H4 (cell line): ENCODE results near the gene RAPGEF6. TPM values are rescaled to one million over a fixed set of nuclear protein-coding genes. Genes with fewer than 3 reads are reported as not detected.
"Not testable (repeated sequence)": the region's sequence is repeated elsewhere in the genome, so short reads cannot be mapped to it uniquely, and the experiment has no call there.

Experiments
- DNase-seq: peaks from one replicate; pipeline ENCODE4 v3.0.0-alpha.2; 2015; ENCODE audit warnings: low spot score
- total RNA-seq: library from RNA; depleted of rRNA; stranded (reverse); fragments of >200 nt; shearing (Covaris generic); gene quantifications from 2 replicates; pipeline ENCODE4 v1.2.3, GENCODE V29; 2014; rRNA removed

RAPGEF6 gene, protein sequence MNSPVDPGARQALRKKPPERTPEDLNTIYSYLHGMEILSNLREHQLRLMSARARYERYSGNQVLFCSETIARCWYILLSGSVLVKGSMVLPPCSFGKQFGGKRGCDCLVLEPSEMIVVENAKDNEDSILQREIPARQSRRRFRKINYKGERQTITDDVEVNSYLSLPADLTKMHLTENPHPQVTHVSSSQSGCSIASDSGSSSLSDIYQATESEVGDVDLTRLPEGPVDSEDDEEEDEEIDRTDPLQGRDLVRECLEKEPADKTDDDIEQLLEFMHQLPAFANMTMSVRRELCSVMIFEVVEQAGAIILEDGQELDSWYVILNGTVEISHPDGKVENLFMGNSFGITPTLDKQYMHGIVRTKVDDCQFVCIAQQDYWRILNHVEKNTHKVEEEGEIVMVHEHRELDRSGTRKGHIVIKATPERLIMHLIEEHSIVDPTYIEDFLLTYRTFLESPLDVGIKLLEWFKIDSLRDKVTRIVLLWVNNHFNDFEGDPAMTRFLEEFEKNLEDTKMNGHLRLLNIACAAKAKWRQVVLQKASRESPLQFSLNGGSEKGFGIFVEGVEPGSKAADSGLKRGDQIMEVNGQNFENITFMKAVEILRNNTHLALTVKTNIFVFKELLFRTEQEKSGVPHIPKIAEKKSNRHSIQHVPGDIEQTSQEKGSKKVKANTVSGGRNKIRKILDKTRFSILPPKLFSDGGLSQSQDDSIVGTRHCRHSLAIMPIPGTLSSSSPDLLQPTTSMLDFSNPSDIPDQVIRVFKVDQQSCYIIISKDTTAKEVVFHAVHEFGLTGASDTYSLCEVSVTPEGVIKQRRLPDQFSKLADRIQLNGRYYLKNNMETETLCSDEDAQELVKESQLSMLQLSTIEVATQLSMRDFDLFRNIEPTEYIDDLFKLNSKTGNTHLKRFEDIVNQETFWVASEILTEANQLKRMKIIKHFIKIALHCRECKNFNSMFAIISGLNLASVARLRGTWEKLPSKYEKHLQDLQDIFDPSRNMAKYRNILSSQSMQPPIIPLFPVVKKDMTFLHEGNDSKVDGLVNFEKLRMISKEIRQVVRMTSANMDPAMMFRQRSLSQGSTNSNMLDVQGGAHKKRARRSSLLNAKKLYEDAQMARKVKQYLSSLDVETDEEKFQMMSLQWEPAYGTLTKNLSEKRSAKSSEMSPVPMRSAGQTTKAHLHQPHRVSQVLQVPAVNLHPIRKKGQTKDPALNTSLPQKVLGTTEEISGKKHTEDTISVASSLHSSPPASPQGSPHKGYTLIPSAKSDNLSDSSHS (N-terminal part only)
- total RNA-seq = 9.8 and 11.0 TPM in 2 replicates

DNA sequence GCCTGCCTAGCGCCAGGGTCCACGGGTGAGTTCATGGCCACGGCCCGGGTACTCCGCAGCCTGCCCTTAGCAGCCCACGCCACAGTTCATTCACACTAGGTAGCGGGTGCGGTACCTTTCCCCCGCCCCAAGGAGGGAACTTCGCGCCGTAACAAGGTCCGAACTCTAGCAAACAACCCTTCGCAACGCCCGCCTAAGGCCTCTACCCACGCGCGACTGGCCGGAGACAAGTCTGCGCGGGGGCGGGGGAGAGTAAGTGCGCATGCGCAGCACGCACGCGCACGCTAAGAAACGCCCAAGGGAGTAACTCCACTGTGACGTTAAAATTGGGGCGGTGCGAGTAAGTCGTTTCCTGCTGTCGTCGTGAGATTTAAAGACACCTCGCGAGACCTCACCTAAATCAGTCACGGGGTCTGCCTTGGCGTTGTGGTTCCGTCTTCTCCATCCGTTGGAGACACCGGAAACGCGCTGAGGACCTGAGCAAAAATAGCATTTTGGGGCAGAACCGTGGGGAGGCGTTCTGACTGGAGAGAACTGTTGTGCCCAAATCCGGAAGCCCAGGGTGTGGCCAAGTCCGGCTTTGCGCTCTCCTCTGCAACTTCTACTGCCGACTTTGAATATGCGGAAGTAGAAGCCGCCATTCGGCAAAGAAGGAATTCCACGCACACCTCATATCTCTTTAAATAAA, at the start of gene RAPGEF6:
RAPGEF6 (minus strand) TSS at position 234 of the 688 bp plus-strand sequence; CDS start at position 35, 199 bp downstream.
- peak; percentile 100 for DNase-seq

DNA sequence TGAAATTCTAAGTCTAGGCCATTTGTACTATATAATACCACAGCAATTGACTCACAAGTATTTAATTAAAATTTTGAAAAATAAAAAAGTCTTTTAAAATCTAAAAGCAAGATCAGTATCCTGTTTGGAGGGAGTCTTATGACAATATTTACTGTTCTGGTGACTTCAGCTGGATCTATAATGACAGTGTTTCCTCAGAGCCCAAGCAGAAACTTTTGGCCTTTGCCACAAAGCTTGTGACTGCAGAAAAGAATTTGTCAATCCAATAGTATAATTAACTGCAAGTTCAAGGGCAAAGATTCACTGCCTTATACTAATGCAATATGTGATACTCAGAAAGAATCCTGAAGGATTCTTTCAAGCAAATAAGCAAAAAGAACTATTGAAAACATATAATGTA, 49.6 kb upstream of the RAPGEF6 start:
- no peak for DNase-seq

DNA sequence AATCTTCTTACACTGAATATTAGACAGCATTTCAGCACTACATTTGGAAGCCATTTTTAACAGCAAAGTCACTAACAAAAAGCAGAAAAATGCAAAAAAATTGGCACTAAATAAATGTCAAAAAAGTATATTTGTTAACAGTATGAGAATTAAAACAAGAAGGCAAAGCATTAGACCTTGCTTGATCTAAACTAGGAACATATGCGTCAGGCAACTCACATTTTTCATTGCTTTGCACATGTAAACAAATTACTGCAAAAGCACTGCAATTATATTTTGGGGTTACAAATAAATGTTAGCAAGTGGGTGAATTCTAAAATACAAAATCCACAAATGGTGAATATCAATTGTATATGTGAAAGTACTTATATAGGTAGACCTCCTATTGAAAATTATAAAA, 49.0 kb upstream of the RAPGEF6 start:
- DNase-seq = no peak

DNA sequence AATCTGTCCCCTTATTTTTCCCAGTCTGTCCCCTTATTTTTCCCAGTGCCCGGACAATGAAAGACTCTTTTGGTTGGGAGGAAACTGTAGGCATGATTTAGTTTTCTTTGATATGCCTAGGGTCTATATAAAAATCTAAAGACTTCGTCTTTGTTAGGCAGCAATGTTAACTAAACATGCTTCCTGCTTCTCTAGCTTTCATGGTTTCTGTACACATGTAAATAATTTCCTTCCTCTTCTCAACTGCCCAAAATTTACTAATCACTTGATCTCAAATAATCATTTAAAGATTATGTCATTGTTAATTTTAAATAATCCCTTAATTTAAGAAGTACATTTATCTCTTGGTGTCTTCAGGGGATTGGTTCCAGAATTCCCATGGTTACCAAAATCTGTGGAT, 47.8 kb upstream of the RAPGEF6 start:
- DNase-seq = no peak

DNA sequence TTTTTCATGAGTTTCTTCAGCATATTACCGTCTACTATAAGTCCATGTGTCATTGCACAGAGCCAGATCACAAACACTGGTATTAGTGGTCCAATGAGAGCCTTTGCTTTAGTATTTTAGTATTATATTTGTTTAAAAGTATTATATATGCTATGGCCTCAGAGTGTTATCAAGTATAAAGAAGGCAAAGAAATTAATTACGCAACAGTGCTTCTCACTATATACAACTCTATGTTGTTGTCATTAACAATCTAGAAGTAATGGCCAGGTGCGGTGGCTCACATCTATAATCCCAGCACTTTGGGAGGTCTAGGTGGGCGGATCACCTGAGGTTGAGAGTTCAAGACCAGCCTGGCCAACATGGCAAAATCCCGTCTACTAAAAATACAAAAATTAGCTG, 47.1 kb upstream of the RAPGEF6 start:
- DNase-seq = no peak

DNA sequence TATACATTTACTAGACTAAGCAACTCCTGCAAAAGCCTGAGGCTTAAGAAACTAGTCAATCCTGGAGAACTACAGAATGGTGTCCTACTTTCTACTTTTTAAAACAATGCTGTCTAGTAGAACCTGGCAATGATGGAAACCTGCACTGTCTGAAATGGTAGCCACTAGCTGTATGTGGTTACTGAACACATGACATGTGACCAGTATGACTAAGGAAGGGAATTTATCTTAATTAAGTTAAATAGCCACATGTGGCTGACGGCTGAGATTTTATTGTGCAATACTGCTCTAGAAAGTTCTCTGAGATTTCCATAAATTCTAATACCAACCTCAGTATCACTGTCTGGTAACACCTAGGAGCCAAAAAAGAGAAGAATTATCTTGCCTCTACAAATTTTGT, 44.9 kb upstream of the RAPGEF6 start:
- peak; percentile 80 for DNase-seq

DNA sequence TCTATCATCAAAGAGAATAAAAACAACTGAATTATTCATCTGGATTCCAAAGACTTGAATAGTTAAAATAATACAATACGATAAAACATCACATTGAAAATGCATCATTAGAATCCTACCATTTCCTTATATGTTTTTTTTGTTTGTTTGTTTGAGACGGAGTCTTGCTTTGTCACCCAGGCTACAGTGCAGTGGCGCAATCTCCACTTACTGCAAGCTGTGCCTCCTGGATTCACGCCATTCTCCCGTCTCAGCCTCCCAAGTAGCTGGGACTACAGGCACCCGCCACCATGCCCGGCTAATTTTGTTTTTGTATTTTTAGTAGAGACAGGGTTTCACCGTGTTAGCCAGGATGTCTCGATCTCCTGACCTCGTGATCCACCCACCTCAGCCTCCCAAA, 43.2 kb upstream of the RAPGEF6 start:
- not testable (repeated sequence) for DNase-seq

DNA sequence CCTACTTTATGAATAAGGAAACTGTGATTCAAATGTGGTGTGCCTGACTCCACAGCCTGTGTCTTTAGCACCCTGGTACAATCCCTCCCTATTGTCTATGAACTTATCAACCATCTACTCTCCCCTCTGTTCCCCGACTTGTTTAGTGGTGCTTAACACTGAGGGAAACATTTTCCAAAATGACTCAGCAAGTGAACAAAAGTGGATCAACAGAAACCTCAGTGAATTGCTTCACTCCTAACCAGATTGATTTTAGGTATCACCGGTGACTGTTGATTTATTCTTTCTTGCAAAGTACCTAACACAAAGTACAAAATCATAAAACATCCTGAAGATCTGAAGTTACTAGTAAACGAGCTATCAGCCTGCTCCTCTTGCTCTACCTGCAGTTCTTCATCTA, 42.1 kb upstream of the RAPGEF6 start:
- no peak for DNase-seq

DNA sequence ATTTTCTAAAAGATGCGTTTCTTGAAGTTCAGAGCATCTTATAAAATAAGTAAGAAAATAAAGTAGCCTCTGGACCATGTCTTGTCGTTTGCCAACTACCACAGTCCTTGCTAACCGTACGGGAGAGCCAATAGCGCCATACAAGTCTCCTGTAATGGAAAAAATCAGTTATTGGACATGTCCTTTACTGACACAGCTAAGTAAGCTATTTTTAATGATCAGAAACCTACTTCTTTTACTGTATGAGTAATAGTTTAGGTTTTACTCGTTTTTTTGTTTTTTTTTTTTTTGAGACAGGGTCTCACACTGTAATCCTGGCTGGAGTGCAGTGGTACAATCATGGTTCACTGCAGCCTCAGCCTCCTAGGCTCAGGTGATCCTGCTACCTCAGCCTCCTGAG, 37.7 kb upstream of the RAPGEF6 start:
- no peak for DNase-seq

DNA sequence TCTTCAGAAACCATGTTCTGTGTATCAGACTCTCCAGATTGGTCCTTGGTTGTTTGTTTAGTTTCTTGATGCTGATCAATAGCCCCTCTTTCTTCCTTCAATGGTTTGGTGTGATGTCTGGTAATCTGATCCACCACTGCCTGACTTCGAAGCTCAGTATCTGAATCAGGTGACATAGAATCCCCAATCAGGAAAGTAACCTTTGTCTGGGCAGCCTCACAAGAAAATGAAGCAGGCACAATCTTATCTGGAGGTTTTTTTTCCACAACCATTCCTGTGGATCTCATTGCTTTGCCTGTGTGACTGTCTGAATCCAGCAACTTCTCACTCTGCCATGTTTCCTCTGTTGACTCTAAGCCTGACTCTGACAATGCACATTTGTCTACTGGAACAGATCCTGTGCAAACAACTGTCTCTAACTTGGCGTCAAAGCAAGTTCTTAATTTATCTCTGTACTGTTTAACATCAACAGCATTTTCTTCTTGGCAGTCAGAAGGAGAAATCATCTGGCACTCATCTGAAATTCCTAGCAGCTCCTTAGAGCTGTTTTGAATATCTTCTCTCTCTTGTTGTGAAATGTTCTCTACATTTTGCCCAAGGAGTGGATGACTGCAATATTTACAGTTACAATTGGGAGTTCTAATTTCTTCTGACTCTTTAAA, 37.1 kb upstream of the RAPGEF6 start:
- DNase-seq = peak; percentile 18

DNA sequence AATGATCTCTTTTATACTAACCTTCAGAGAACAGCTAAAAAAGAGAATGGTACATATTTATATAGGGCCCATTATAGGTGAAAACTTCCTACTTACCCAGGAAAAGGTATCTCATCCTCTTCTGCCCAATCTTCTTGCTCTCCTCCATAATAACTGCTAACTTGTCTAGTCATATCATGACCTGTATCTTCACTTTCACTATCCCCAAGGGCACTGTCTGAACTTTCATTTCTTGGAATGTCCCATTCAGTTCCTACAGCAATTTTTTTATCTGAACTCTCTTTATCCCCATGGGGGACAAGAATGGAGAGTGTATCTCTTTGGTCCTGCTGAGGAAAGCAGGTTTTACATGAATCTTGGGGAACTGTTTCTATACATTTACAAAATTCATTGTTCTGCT, 36.4 kb upstream of the RAPGEF6 start:
- no peak for DNase-seq

DNA sequence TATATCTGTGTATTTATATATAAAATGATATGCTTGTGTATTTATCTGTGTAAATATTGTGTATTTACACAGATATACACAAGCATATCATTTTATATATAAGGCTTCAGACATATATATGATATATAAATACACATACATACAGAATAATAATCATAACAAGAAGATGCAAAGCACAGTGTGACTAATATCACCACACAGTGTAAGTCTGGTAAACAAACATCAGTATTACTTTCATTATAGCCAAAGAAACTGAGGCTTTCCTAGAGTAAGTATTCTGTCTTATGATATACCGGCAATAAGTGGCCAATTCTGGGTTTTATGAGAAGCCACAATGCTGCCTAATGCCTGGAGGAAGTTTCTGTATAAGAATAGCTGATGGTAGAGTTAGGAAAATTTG, 29.9 kb upstream of the RAPGEF6 start:
- DNase-seq = no peak

DNA sequence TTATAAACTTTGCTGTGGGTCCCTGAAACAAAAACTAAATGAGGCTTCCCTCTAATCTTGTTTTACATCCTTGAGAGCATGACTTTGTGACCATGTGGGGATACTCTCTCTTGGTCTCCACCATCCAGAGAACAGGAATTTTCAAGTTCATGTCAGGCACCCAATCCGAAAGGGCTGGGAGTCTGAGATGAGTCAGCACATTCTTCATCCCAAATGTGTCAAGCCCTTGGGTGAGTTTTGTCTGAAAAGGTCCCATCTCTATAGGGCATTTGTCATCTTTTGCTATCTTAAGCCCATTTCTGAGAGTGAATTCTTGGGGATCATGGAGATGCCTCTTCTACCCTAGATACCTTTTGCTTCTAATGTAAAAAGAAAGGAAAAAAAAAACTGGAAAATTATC, 26.9 kb upstream of the RAPGEF6 start:
- no peak for DNase-seq

DNA sequence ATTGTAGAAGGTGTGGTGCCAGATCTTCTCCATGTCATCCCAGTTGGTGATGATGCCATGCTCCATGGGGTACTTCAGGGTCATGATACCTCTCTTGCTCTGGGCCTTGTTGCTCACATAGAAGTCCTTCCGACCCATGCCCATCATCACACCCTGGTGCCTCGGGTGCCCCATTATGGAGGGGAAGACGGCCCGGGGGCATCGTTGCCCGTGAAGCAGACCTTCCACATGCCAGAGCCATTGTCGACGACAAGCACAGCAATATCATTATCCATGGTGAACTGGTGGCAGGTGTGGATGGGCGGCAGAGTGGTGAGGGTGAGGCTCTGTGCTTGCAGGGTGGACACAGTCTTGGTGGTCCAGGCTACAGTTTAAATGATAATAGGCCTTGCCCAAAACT, 24.8 kb upstream of the RAPGEF6 start:
- no peak for DNase-seq

DNA sequence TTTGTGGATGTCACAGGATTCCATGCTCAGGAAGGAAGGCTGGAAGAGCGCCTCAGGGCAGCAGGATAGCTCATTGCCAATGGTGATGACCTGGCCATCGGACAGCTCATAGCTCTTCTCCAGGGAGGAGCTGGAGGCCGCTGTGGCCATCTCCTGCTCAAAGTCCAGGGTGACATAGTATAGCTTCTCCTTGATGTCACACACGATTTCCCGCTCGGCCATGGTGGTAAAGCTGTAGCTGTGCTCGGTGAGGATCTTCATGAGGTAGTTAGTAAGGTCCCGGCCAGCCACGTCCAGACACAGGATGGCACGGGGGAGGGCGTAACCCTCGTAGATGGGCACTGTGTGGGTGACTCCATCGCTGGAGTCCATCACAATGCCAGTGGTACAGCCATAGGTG, 24.3 kb upstream of the RAPGEF6 start:
- DNase-seq = no peak

DNA sequence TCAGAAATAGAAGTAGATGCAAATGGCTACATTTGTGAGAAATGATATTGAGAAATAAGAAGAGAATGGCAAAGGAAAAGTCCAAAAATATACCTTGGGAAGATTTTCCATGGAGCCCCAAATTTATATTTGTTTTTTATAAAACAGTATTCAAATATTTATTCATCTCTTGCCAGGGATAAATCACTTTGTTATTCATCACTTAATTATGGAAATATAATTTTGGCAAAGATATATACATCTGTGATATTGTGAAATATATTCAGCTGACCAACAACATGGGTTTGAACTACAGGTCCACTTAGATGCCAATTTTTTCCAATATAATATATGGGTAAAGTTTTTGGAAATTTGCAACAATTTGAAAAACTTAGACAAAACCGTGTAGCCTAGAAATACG, 19.7 kb upstream of the RAPGEF6 start:
- DNase-seq = no peak

DNA sequence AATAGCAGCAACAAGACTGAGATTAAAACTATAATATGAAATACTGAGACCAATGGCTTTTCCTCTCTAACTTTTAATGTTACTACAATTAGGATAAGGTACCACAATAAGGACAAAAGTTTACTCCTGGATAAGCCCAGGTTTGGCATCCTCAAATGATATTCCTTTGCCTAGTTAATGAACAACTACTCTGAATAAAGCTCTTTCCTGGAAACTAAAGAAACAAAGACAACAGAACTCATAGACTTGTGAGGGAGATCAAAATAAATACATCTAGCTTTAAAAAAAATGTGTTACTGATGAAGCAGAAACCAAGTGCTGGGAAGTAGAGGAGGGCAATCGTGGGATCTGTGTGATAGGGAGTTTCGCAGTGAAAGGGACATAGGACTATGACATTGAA, 19.3 kb upstream of the RAPGEF6 start:
- DNase-seq = no peak

DNA sequence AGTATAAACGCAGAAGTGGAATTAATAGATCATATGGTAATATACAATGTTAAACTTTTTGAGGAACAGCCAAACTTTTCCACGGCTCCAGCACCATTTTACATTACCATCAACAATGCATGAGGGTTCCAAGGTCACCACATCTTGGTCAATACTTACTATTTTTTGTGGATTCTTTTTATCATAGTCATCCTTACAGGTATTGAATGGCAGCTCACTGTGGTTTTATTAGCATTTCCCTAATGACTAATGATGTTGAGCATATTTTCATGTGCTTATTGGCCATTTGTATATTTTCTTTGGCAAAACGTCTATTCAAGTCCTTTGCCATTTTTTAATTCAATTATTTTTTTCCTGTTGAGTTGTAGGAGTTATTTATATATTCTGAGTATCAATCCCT, 14.1 kb upstream of the RAPGEF6 start:
- no peak for DNase-seq

DNA sequence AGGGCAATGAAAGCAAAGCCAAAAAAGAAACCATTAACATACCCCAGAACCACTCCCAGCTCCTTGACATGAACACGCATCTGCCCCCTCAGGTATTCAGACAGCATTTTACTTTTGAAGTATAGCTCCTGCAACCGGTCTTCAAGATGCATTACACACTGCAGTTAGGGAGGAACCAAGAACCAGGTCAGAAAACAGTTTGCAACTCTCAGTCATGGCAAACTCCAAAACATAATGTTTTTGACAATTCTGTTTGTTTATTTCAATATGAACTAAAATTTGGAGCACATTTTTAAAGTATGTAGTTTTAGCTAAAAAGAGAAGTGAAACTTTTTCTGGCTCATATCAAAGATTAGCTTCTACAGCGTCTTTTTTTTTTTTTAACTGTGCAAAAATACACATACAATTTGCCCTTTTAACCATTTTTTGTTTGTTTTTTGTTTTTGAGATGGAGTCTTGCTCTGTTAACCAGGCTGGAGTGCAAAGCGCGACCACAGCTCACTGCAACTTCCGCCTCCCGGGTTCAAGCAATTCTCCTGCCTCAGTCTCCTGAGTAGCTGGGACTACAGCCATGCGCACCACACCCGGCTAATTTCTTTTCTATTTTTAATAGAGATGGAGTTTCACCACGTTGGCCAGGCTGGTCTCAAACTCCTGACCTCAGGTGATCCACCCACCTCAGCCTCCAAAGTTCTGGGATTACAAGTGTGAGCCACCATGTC, 12.2 kb upstream of the RAPGEF6 start:
- DNase-seq = no peak

DNA sequence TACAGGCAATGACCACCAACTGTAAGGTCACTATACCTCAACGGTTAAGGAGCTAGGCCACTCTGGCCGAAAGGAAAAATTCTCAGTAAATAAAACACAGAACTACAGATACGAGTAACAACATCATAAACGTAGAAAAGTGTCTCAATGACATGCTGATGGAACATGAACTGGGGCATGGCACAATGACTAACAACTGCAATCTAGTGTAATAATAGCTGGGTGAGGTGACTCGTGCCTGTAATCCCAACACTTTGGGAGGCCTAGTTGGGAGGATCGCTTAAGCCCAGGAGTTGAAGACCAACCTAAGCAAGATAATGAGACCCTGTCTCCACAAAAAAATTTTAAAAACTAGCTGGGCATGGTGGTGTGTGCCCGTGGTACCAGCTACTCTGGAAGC, 9.8 kb upstream of the RAPGEF6 start:
- DNase-seq = no peak
